Neuronal stem cell (in vitro differentiated cells): ENCODE measurements around the gene FNDC1.
A peak's percentile ranks its signal among the peaks of the same experiment; 100 is the strongest.

ENCODE experiments used
- DNase-seq: peaks from one replicate; pipeline ENCODE4 v3.0.0-alpha.2; 2013; ENCODE audit warnings: low spot score
- H2AFZ ChIP-seq: one replicate; pipeline ENCODE4 v1.6.1; 2013; ENCODE audit warnings: mild to moderate bottlenecking, low read length, inconsistent platforms
- H2AK5ac ChIP-seq: 2 replicates; pipeline ENCODE4 v1.6.1; 2013; ENCODE audit warnings: low read depth, mild to moderate bottlenecking, inconsistent platforms, low read length, moderate library complexity, mixed read lengths
- H2BK120ac ChIP-seq: 2 replicates; pipeline ENCODE4 v1.6.1; 2013; ENCODE audit warnings: low read depth, mild to moderate bottlenecking, inconsistent platforms, low read length, moderate library complexity, mixed read lengths
- H2BK12ac ChIP-seq: one replicate; pipeline ENCODE4 v1.6.1; 2013; ENCODE audit warnings: low read length, inconsistent platforms
- H2BK15ac ChIP-seq: 2 replicates; pipeline ENCODE4 v1.6.1; 2013; ENCODE audit warnings: mild to moderate bottlenecking, low read length, inconsistent platforms, mixed read lengths
- H2BK5ac ChIP-seq: one replicate; pipeline ENCODE4 v1.6.1; 2013; ENCODE audit warnings: inconsistent platforms, mild to moderate bottlenecking, low read length, moderate library complexity
- H3K14ac ChIP-seq: one replicate; pipeline ENCODE4 v1.6.1; 2013; ENCODE audit warnings: low read length, inconsistent platforms
- H3K18ac ChIP-seq: 2 replicates; pipeline ENCODE4 v1.6.1; 2013; ENCODE audit warnings: low read length, inconsistent platforms
- H3K23ac ChIP-seq: 2 replicates; pipeline ENCODE4 v1.6.1; 2013; ENCODE audit warnings: low read depth, mild to moderate bottlenecking, mixed read lengths, low read length, inconsistent platforms; ENCODE audit not compliant: poor library complexity
- H3K27ac ChIP-seq: replicated peaks from 3 replicates; pipeline ENCODE4 v1.5.1; 2013; ENCODE audit warnings: low read length, inconsistent platforms
- H3K27me3 ChIP-seq, 3 experiments: 2 replicates each; pipeline ENCODE4 v1.6.1; 2013; ENCODE audit warnings: low read length in 3 of 3, mild to moderate bottlenecking in 2 of 3, inconsistent platforms in 1 of 3, low read depth in 1 of 3, mixed read lengths in 1 of 3, moderate library complexity in 1 of 3; ENCODE audit not compliant: control insufficient read depth in 3 of 3, insufficient read depth in 3 of 3
- H3K36me3 ChIP-seq, 2 donors: replicated peaks in 1 of 2; 2 replicates each; pipeline ENCODE4 v1.6.1; 2013; ENCODE audit warnings: low read length in 2 of 2; ENCODE audit not compliant: control insufficient read depth in 2 of 2, insufficient read depth in 2 of 2
- H3K4ac ChIP-seq: 2 replicates; pipeline ENCODE4 v1.6.1; 2013; ENCODE audit warnings: inconsistent platforms, mild to moderate bottlenecking, low read length, moderate library complexity
- H3K4me1 ChIP-seq, 2 donors: 1 replicate in 1 of 2; 2 replicates in 1 of 2; pipeline ENCODE4 v1.6.1; 2013; ENCODE audit warnings: low read length in 2 of 2, low read depth in 1 of 2; ENCODE audit not compliant: control insufficient read depth in 2 of 2, insufficient read depth in 1 of 2
- H3K4me2 ChIP-seq: one replicate; pipeline ENCODE4 v1.6.1; 2013; ENCODE audit warnings: mild to moderate bottlenecking, low read length, inconsistent platforms; ENCODE audit not compliant: insufficient read depth, poor library complexity, severe bottlenecking
- H3K4me3 ChIP-seq, 2 donors: 2 replicates each; pipeline ENCODE4 v1.5.1; 2013; ENCODE audit warnings: low read length in 2 of 2, mild to moderate bottlenecking in 2 of 2, inconsistent platforms in 1 of 2, moderate library complexity in 1 of 2
- H3K79me1 ChIP-seq: one replicate; pipeline ENCODE4 v1.6.1; 2013; ENCODE audit warnings: low read depth, mild to moderate bottlenecking, inconsistent platforms, low read length, moderate library complexity
- H3K9ac ChIP-seq: one replicate; pipeline ENCODE4 v1.6.1; 2013; ENCODE audit warnings: mild to moderate bottlenecking, low read depth, low read length, inconsistent platforms; ENCODE audit not compliant: poor library complexity
- H3K9me3 ChIP-seq, 2 donors: replicated peaks in 1 of 2; 2 replicates each; pipeline versions ENCODE3 to v1.6.1; 2013; ENCODE audit warnings: low read length in 2 of 2, mild to moderate bottlenecking in 2 of 2, inconsistent platforms in 1 of 2, low read depth in 1 of 2, mixed read lengths in 1 of 2, moderate library complexity in 1 of 2; ENCODE audit not compliant: control insufficient read depth in 2 of 2, insufficient read depth in 1 of 2
- H4K8ac ChIP-seq: one replicate; pipeline ENCODE4 v1.6.1; 2013; ENCODE audit warnings: low read depth, mild to moderate bottlenecking, inconsistent platforms, low read length, moderate library complexity
- H4K91ac ChIP-seq: one replicate; pipeline ENCODE4 v1.6.1; 2013; ENCODE audit warnings: low read length, low read depth, mild to moderate bottlenecking, inconsistent platforms; ENCODE audit not compliant: poor library complexity
- WGBS, 2 donors: extraction: QIAGEN DNeasy Blood & Tissue Kit; methylation state at CpG; one replicate each; pipeline ENCODE4 v1.1.7; 2013; ENCODE audit warnings: missing lambda C conversion rate in 2 of 2, mixed read lengths in 1 of 2; ENCODE audit not compliant: insufficient read length in 2 of 2, insufficient replicate concordance in 1 of 2; ENCODE audit errors: extremely low coverage in 2 of 2; 5-methylcytosine and 5-hydroxymethylcytosine counted together

FNDC1 gene

DNA sequence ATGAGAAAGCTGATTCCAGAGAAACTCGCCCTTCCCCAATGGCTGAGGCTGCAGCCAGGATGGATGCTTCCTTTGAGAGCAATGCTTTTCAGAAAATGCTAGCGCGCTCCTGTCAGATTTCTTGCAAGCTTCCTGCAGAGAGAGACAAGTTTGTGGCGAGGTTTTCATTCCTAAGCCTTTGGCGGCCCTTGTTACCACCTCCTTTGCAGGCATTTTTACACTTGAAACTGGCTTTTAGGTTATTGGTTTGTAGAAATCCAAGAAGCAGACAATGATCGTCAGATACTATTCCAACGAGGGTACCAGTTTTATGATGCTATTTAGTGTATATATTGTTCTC lies 1.1 kb downstream of the FNDC1 start:
- peak overlapping the region; percentile 37 for H2AFZ ChIP-seq
- H3K36me3 ChIP-seq: no peaks in the 10 kb centered on the region
- no peak overlapping the region for H3K14ac ChIP-seq
- no peak overlapping the region for H2BK12ac ChIP-seq
- peaks cover 0 to 5% of the 10 kb centered on the region in 2 donors for H3K4me1 ChIP-seq
- H3K4me3 ChIP-seq: peak overlapping the region in 1 of 2 donors; percentile 73
- H2AK5ac ChIP-seq: no peak overlapping the region
- peaks cover 11 to 94% (median 42%) of the 10 kb centered on the region in 3 experiments for H3K27me3 ChIP-seq
- H3K4me2 ChIP-seq: peak overlapping the region; percentile 74
- no peaks in the 10 kb centered on the region for H3K79me1 ChIP-seq
- H2BK15ac ChIP-seq: no peak overlapping the region
- H3K23ac ChIP-seq: peak overlapping the region; percentile 56
- H2BK5ac ChIP-seq: no peak overlapping the region
- WGBS, 2 donors: no CpG with 5 or more reads among the region's 7 CpGs
- peak; percentile 29 for DNase-seq
- no peak overlapping the region for H4K91ac ChIP-seq
- no peak overlapping the region for H2BK120ac ChIP-seq
- no peak overlapping the region for H3K27ac ChIP-seq
- H3K9ac ChIP-seq: no peak overlapping the region
- peaks cover 0 to 2% of the 10 kb centered on the region in 2 donors for H3K9me3 ChIP-seq
- H3K4ac ChIP-seq: no peak overlapping the region
- no peak overlapping the region for H4K8ac ChIP-seq
- peak overlapping the region; percentile 37 for H3K18ac ChIP-seq

DNA sequence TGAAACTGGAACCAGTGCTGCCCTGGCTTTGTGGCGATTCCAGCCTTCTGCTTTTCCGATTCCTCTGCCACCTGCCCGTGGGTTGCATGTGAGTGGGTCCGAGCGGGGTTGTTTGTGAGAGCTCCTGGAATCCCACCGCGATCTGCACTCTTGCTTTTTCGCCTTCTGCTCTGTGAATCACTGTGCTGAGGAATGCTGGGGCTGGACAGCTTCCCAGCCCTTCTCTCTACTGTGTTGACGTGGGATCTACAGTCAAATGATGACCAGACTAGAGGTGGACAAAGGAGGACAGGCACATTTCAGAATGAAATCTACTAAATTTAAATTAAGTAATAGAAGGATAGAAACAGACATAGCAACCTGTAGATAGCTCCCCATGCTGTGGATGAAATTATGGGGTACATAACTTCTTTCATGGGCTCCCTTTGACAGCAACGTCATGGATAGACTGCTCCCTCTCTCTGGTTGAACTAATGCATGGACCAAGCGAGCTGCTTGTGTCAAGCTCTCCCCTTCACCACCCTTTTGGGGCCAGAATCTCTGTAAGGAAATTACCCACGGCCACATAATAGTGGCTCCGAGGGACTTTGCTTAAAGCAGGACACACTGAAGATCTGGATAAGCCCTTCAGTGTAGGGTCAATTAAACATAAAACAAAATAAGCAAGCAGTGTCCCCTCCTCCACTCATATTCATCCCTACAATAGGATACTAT lies 2.0 kb downstream of the FNDC1 start:
- no peak overlapping the region for H4K91ac ChIP-seq
- H2AK5ac ChIP-seq: no peak overlapping the region
- H3K23ac ChIP-seq: no peak overlapping the region
- DNase-seq: no peak
- H3K4me1 ChIP-seq: peaks cover 0 to 5% of the 10 kb centered on the region in 2 donors
- no peak overlapping the region for H2BK12ac ChIP-seq
- H2BK5ac ChIP-seq: no peak overlapping the region
- no peak overlapping the region for H3K9ac ChIP-seq
- no CpG with 5 or more reads among the region's 13 CpGs for WGBS, 2 donors
- no peak overlapping the region for H3K27ac ChIP-seq
- no peaks in the 10 kb centered on the region for H3K36me3 ChIP-seq
- no peak overlapping the region for H3K18ac ChIP-seq
- H3K9me3 ChIP-seq: peaks cover 0 to 2% of the 10 kb centered on the region in 2 donors
- H3K27me3 ChIP-seq: peaks cover 11 to 94% (median 42%) of the 10 kb centered on the region in 3 experiments
- H4K8ac ChIP-seq: no peak overlapping the region
- H3K4me3 ChIP-seq: no peak overlapping the region
- H2BK15ac ChIP-seq: no peak overlapping the region
- H3K14ac ChIP-seq: no peak overlapping the region
- no peaks in the 10 kb centered on the region for H3K79me1 ChIP-seq
- H2AFZ ChIP-seq: no peak overlapping the region
- H3K4ac ChIP-seq: no peak overlapping the region
- no peak overlapping the region for H2BK120ac ChIP-seq
- no peak overlapping the region for H3K4me2 ChIP-seq

DNA sequence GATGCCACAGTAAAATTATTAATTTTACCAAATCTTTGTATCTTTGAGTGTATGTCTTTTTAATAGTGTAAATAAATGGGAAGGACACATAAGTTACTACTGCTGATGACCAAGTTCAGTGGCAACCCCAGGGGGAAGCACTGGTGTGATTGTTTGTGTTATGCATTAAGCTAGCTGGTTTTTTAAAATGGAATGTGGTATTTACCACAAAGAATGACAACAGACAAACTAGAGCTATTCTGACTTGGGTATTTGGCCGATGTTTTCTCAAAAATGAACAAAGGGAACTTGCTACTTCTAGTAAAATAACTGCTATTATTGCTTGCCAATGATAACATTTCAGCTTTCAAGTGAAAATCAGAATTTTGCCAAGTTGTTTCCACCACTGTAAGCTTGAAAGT lies 2.9 kb downstream of the FNDC1 start:
- no peak overlapping the region for H2AK5ac ChIP-seq
- no peak for DNase-seq
- no peak overlapping the region for H3K4me3 ChIP-seq
- WGBS, 2 donors: no CpG with 5 or more reads among the region's 1 CpG
- H2BK5ac ChIP-seq: no peak overlapping the region
- no peak overlapping the region for H4K8ac ChIP-seq
- no peak overlapping the region for H3K27ac ChIP-seq
- no peak overlapping the region for H3K23ac ChIP-seq
- no peak overlapping the region for H3K18ac ChIP-seq
- H2AFZ ChIP-seq: no peak overlapping the region
- H3K4ac ChIP-seq: no peak overlapping the region
- no peak overlapping the region for H3K14ac ChIP-seq
- H3K36me3 ChIP-seq: no peaks in the 10 kb centered on the region
- peaks cover 0 to 2% of the 10 kb centered on the region in 2 donors for H3K9me3 ChIP-seq
- H3K9ac ChIP-seq: no peak overlapping the region
- H3K4me1 ChIP-seq: peaks cover 0 to 2% of the 10 kb centered on the region in 2 donors
- H4K91ac ChIP-seq: no peak overlapping the region
- H2BK15ac ChIP-seq: no peak overlapping the region
- no peak overlapping the region for H2BK120ac ChIP-seq
- H3K79me1 ChIP-seq: no peaks in the 10 kb centered on the region
- no peak overlapping the region for H3K4me2 ChIP-seq
- no peak overlapping the region for H2BK12ac ChIP-seq
- peaks cover 11 to 92% (median 42%) of the 10 kb centered on the region in 3 experiments for H3K27me3 ChIP-seq

DNA sequence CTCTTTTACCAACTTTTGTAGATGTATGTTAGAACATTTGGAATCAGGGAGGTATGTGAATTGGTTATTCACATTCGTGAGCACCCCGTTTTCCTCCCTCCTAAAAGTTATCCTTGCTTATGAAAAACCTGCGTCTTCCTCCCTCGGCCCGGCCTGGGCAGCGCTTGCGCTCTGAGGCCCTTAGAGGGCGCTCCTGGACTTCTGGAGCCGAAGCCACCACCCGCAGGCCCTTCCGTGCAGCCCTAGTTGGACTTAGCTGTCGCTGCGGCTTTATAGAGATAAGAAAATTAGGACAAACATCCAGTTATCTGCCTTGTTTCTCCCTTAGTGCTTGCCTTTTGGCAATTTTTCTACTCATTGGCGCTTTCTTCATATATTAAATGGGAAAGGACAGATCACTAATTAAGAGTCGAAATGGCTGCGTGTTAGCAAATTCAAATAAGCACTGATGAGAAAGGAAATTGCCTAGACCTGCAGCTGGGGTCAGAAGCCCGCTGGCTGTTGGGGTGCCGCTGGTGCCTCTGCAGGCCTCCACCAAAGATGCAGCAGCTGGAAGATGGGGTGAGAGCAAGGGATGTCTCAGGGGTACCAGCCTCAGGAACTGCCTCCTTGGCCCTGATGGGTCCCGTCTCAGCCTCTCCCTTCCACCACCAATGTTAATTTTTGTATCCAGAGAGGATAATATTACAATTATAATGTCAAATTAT lies 5.2 kb downstream of the FNDC1 start:
- Histone ChIP-seq H2BK5ac (no peak overlapping the region), H2BK12ac (no peak overlapping the region), H2AK5ac (no peak overlapping the region), H3K4me1 (peaks cover 0 to 2% of the 10 kb centered on the region in 2 donors), H3K27me3 (peaks cover 10 to 72% (median 22%) of the 10 kb centered on the region in 3 experiments), H3K4ac (no peak overlapping the region), H3K14ac (no peak overlapping the region), H4K8ac (no peak overlapping the region), H3K4me3 (no peak overlapping the region), H3K4me2 (no peak overlapping the region), H2BK120ac (no peak overlapping the region), H3K79me1 (no peaks in the 10 kb centered on the region), H3K9ac (no peak overlapping the region), H3K18ac (no peak overlapping the region), H3K23ac (no peak overlapping the region), H3K27ac (no peak overlapping the region), H3K36me3 (no peaks in the 10 kb centered on the region), H2AFZ (peak overlapping the region; percentile 32), H2BK15ac (no peak overlapping the region), H4K91ac (no peak overlapping the region), H3K9me3 (no peaks in the 10 kb centered on the region)
- DNase-seq: peak; percentile 71
- WGBS, 2 donors: no CpG with 5 or more reads among the region's 19 CpGs
